Measurements from ENCODE around the gene UNC119. TPM values are rescaled to one million over a fixed set of nuclear protein-coding genes. Genes with fewer than 3 reads are reported as not detected.

The UNC119 gene
- total RNA-seq, 4 donors from 2014 or later, result 17.4 to 25.3 (median 21.1) TPM

GRCh38 chr17:28530926-28531325 is 21.5 kb downstream of the UNC119 start:
- H3K4me1 ChIP-seq, result peaks cover 35 to 89% (median 41%) of the 10 kb centered on the region in 3 donors
- no peak for DNase-seq
- WGBS, 2 donors, result 76 to 80% methylated on average over 1 to 6 of the region's 7 CpGs
- peaks cover 0 to 6% (median 0%) of the 10 kb centered on the region in 4 donors for H3K27me3 ChIP-seq
- H3K4me3 ChIP-seq, result no peak overlapping the region
- H3K36me3 ChIP-seq, result peaks cover 0 to 25% (median 0%) of the 10 kb centered on the region in 3 donors
- TF ChIP-seq POLR2A (IDR thresholded peaks at IDR 0.05), result no peak
- TF ChIP-seq, protein P1, sequence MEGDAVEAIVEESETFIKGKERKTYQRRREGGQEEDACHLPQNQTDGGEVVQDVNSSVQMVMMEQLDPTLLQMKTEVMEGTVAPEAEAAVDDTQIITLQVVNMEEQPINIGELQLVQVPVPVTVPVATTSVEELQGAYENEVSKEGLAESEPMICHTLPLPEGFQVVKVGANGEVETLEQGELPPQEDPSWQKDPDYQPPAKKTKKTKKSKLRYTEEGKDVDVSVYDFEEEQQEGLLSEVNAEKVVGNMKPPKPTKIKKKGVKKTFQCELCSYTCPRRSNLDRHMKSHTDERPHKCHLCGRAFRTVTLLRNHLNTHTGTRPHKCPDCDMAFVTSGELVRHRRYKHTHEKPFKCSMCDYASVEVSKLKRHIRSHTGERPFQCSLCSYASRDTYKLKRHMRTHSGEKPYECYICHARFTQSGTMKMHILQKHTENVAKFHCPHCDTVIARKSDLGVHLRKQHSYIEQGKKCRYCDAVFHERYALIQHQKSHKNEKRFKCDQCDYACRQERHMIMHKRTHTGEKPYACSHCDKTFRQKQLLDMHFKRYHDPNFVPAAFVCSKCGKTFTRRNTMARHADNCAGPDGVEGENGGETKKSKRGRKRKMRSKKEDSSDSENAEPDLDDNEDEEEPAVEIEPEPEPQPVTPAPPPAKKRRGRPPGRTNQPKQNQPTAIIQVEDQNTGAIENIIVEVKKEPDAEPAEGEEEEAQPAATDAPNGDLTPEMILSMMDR (IDR thresholded peaks at IDR 0.05), result no peak
- no peak overlapping the region for H3K27ac ChIP-seq
- intact Hi-C loops (cut with DNase I), result no loop called here
- H3K9me3 ChIP-seq, result no peaks in the 10 kb centered on the region

DNA sequence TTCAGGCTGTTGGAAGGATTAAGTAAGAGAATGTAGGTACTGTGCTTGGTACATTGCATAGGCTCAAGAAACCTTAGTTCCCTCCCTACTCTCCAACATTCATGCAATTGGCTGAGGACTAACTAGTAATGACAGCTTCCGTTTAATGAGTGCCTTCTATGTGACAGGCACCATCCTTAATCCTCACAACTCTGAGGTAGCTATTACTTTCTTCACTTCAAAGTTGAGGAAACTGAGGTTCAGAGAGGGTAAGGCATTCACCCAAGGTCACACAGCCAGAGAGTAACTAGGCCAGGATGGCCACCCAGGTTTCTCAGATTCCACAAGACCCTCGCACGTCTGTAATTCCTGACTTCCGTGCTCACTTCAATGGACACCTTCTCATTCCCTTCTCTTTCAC is 22.2 kb downstream of the UNC119 start:
- H3K36me3 ChIP-seq, result peaks cover 0 to 24% (median 0%) of the 10 kb centered on the region in 3 donors
- H3K9me3 ChIP-seq, result no peaks in the 10 kb centered on the region
- no peak overlapping the region for H3K4me3 ChIP-seq
- no peak overlapping the region for H3K27ac ChIP-seq
- intact Hi-C loops (cut with DNase I), result no loop called here
- no peak for DNase-seq
- WGBS, 2 donors, result 77 to 91% methylated on average over 4 of the region's 4 CpGs
- H3K4me1 ChIP-seq, result peaks cover 41 to 92% (median 48%) of the 10 kb centered on the region in 3 donors
- peaks cover 0 to 6% (median 0%) of the 10 kb centered on the region in 4 donors for H3K27me3 ChIP-seq
- TF ChIP-seq POLR2A (IDR thresholded peaks at IDR 0.05), result no peak
- TF ChIP-seq, protein P1 (IDR thresholded peaks at IDR 0.05), result no peak

- peaks cover 0 to 6% (median 0%) of the 10 kb centered on the region in 4 donors for H3K27me3 ChIP-seq
- peaks cover 50 to 92% (median 54%) of the 10 kb centered on the region in 3 donors for H3K4me1 ChIP-seq
- H3K9me3 ChIP-seq, result no peaks in the 10 kb centered on the region
- DNase-seq, result no peak
- no peak overlapping the region for H3K4me3 ChIP-seq
- intact Hi-C loops (cut with DNase I), result no loop called here
- peak overlapping the region in 3 of 4 donors; percentile 83 to 88 (median 88) for H3K27ac ChIP-seq
- H3K36me3 ChIP-seq, result peaks cover 0 to 13% (median 0%) of the 10 kb centered on the region in 3 donors
- 72% methylated on average over 3 of the region's 3 CpGs; no CpG with 5 or more reads in 1 of the 2 donors for WGBS, 2 donors
- TF ChIP-seq POLR2A (IDR thresholded peaks at IDR 0.05), result no peak
- TF ChIP-seq, protein P1 (IDR thresholded peaks at IDR 0.05), result no peak
Measured at GRCh38 chr17:28529013-28529400, 23.4 kb downstream of the UNC119 start.

DNA sequence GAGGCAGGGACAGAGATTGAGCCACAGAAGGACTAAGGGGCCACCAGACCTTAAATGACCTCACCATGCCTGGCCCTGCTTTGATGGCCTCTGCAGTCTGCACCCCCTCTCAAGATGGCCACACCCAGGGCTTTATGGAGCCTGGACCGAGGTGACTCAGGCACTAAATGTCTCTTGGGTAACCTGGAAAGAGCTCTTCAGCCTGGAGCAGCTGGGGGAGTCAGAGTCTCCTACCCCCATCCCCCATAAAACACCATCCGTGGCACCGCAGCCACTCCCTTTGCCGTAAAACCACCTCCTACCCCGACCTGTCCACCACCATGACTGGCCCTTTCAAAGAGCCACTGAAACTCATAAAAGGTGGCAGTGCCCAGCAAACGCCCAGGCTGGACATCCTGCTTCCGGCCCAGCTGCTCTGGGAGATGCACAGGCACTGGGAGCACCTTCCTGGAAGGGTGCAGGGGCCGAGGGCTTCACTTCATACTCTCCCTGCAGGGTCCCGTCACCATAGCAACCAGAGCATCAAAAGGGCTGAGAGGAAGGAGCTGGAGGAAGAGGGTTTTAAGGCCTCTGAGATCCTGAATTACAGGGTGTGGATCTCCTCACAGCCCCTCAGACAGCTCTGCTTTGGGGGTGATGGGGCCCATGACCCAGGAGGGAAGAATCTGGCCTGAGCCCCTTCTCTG is 24.0 kb downstream of the UNC119 start:
- no peak overlapping the region for H3K4me3 ChIP-seq
- H3K4me1 ChIP-seq, result peaks cover 50 to 91% (median 50%) of the 10 kb centered on the region in 3 donors
- no peak for DNase-seq
- peak overlapping the region; percentile 68 to 88 (median 86) for H3K27ac ChIP-seq
- no peaks in the 10 kb centered on the region for H3K9me3 ChIP-seq
- TF ChIP-seq, protein P1 (IDR thresholded peaks at IDR 0.05), result no peak
- no peak for TF ChIP-seq POLR2A (IDR thresholded peaks at IDR 0.05)
- 46 to 67% methylated on average over 4 to 9 of the region's 9 CpGs for WGBS, 2 donors
- peaks cover 0 to 6% (median 0%) of the 10 kb centered on the region in 4 donors for H3K27me3 ChIP-seq
- intact Hi-C loops (cut with DNase I), result no loop called here
- H3K36me3 ChIP-seq, result peaks cover 0 to 13% (median 0%) of the 10 kb centered on the region in 3 donors

DNA sequence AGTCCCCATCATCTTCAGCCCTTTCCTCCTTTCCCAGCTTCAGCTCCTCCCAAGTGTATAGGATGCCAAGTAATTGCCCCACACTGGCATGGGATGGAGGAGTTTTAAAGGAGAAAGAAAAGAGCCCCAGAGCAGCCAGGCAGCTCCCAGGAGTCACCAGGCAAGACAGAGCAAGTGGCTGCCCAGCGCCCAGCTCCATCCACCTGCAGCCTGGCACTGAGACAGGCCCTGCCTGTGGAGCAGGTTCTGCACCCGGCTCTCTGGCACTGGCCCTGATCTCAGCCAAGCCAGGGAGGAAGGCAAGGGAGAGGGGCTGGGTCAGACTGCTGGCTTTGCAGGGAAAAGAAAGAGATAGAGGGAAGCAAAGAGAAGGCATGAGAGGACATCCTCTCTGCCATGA is 24.6 kb downstream of the UNC119 start:
- Histone ChIP-seq H3K36me3 (peaks cover 0 to 13% (median 0%) of the 10 kb centered on the region in 3 donors), H3K4me1 (peaks cover 45 to 84% (median 47%) of the 10 kb centered on the region in 3 donors), H3K27ac (peak overlapping the region; percentile 68 to 88 (median 86)), H3K27me3 (peaks cover 0 to 6% (median 0%) of the 10 kb centered on the region in 4 donors), H3K4me3 (no peak overlapping the region), H3K9me3 (no peaks in the 10 kb centered on the region)
- TF ChIP-seq, protein P1 (IDR thresholded peaks at IDR 0.05), result no peak
- no peak for TF ChIP-seq POLR2A (IDR thresholded peaks at IDR 0.05)
- intact Hi-C loops (cut with DNase I), result no loop called here
- DNase-seq, result no peak
- WGBS, 2 donors, result 50 to 60% methylated on average over 2 of the region's 2 CpGs
